Measurements from ENCODE around the gene ATXN10.

The ATXN10 gene

GRCh38 chr22:45845076-45845487, 173.4 kb downstream of the ATXN10 start:
- no peak for DNase-seq (ENCODE audit: low read depth in 2 of 3, low spot score in 2 of 3)

GRCh38 chr22:45846952-45847351, 175.3 kb downstream of the ATXN10 start:
- DNase-seq (ENCODE audit: low read depth in 2 of 3, low spot score in 2 of 3): no peak

GRCh38 chr22:45848904-45849303, 177.3 kb downstream of the ATXN10 start:
- no peak for DNase-seq (ENCODE audit: low read depth in 2 of 3, low spot score in 2 of 3)

GRCh38 chr22:45852826-45853225, 181.2 kb downstream of the ATXN10 start:
- DNase-seq (ENCODE audit: low read depth in 2 of 3, low spot score in 2 of 3): no peak

GRCh38 chr22:45855961-45856360, 184.3 kb downstream of the ATXN10 start:
- DNase-seq (ENCODE audit: low read depth in 2 of 3, low spot score in 2 of 3): no peak

- DNase-seq (ENCODE audit: low read depth in 2 of 3, low spot score in 2 of 3): no peak
Measured at GRCh38 chr22:45857519-45857918, 185.9 kb downstream of the ATXN10 start.

GRCh38 chr22:45859231-45860161, 187.9 kb downstream of the ATXN10 start:
- no peak for DNase-seq (ENCODE audit: low read depth in 2 of 3, low spot score in 2 of 3)

- no peak for DNase-seq (ENCODE audit: low read depth in 2 of 3, low spot score in 2 of 3)
Measured at GRCh38 chr22:45860201-45860600, 188.6 kb downstream of the ATXN10 start.

GRCh38 chr22:45861259-45861658, 189.6 kb downstream of the ATXN10 start:
- DNase-seq (ENCODE audit: low read depth in 2 of 3, low spot score in 2 of 3): no peak

- DNase-seq (ENCODE audit: low read depth in 2 of 3, low spot score in 2 of 3): peak; percentile 41 to 85 (median 76)
Measured at GRCh38 chr22:45863981-45864751, 192.5 kb downstream of the ATXN10 start.

GRCh38 chr22:45864959-45865476, 193.4 kb downstream of the ATXN10 start:
- no peak for DNase-seq (ENCODE audit: low read depth in 2 of 3, low spot score in 2 of 3)

GRCh38 chr22:45865561-45866125, 194.0 kb downstream of the ATXN10 start:
- no peak for DNase-seq (ENCODE audit: low read depth in 2 of 3, low spot score in 2 of 3)

- no peak for DNase-seq (ENCODE audit: low read depth in 2 of 3, low spot score in 2 of 3)
Measured at GRCh38 chr22:45866126-45866645, 194.6 kb downstream of the ATXN10 start.

- DNase-seq (ENCODE audit: low read depth in 2 of 3, low spot score in 2 of 3): no peak
Measured at GRCh38 chr22:45866646-45867117, 195.0 kb downstream of the ATXN10 start.

GRCh38 chr22:45867118-45867905, 195.7 kb downstream of the ATXN10 start:
- DNase-seq (ENCODE audit: low read depth in 2 of 3, low spot score in 2 of 3): no peak

- no peak for DNase-seq (ENCODE audit: low read depth in 2 of 3, low spot score in 2 of 3)
Measured at GRCh38 chr22:45867906-45868555, 196.4 kb downstream of the ATXN10 start.

- DNase-seq (ENCODE audit: low read depth in 2 of 3, low spot score in 2 of 3): no peak
Measured at GRCh38 chr22:45868571-45869339, 197.1 kb downstream of the ATXN10 start.

GRCh38 chr22:45869340-45869847, 197.8 kb downstream of the ATXN10 start:
- DNase-seq (ENCODE audit: low read depth in 2 of 3, low spot score in 2 of 3): no peak

GRCh38 chr22:45870011-45870410, 198.4 kb downstream of the ATXN10 start:
- no peak for DNase-seq (ENCODE audit: low read depth in 2 of 3, low spot score in 2 of 3)

All from activated CD8-positive, alpha-beta memory T cell treated with anti-CD3 and anti-CD28 coated beads for 48 hours (primary cell).